Gastrocnemius medialis (tissue), 4 donors: ENCODE measurements around the gene CCDC158. TPM values are rescaled to one million over a fixed set of nuclear protein-coding genes. Genes with fewer than 3 reads are reported as not detected.

Source experiments
- ATAC-seq, 2 donors: fragments of 150-250 bp; one replicate each; pipeline ENCODE4 v1.9.1; 2016
- DNase-seq, 2 donors: peaks; one replicate each; pipeline ENCODE4 v3.0.0-alpha.2; 2019
- H3K27ac ChIP-seq, 4 donors: fragments of 200-600 bp; sonication (generic); 1 replicate in 1 of 4; 2 replicates in 3 of 4; pipeline ENCODE4 v1.5.1; 2016 to 2018; ENCODE audit warnings: mild to moderate bottlenecking in 2 of 4, moderate library complexity in 1 of 4
- H3K27me3 ChIP-seq, 3 donors: fragments of 200-600 bp; sonication (generic) in 2 of 3; 1 replicate in 1 of 3; 2 replicates in 2 of 3; pipeline versions ENCODE4 v1.5.1 to v1.6.0; 2016 to 2019; ENCODE audit warnings: mild to moderate bottlenecking in 1 of 3, moderate library complexity in 1 of 3
- H3K36me3 ChIP-seq, 2 donors: fragments of 200-600 bp; sonication (generic) in 1 of 2; one replicate each; pipeline ENCODE4 v1.5.1; 2017 to 2018
- H3K4me1 ChIP-seq, 2 donors: fragments of 200-600 bp; sonication (generic) in 1 of 2; one replicate each; pipeline ENCODE4 v1.5.1; 2016 to 2017; ENCODE audit warnings: mild to moderate bottlenecking in 2 of 2
- H3K4me3 ChIP-seq, 4 donors: fragments of 200-600 bp; sonication (generic) in 3 of 4; 1 replicate in 1 of 4; 2 replicates in 3 of 4; pipeline ENCODE4 v1.5.1; 2016 to 2019; ENCODE audit warnings: mild to moderate bottlenecking in 2 of 4
- H3K9me3 ChIP-seq, 3 donors: fragments of 200-600 bp; sonication (generic) in 2 of 3; 1 replicate in 1 of 3; 2 replicates in 2 of 3; pipeline ENCODE4 v1.5.1; 2016 to 2019
- POLR2A ChIP-seq, 2 donors: fragments of 450-650 bp; IDR thresholded peaks; one replicate each; pipeline ENCODE4 v1.6.1; 2017; ENCODE audit warnings: antibody characterized with exemption in 2 of 2, mild to moderate bottlenecking in 2 of 2, moderate library complexity in 2 of 2
- in situ Hi-C, 4 donors: fragments of 200-750 bp; cut with MboI; loops; one replicate each; pipeline versions ENCODE4 v1.15.0 to v1.8.0; 2017; ENCODE audit warnings: low sequenced_read_pairs in 4 of 4
- intact Hi-C: fragments of 100-400 bp; cut with DNase I; formaldehyde crosslinking; loops from one replicate; pipeline ENCODE4 v1.15.1; 2023; ENCODE audit warnings: low total_unique reads
- total RNA-seq, 4 donors: library from RNA; depleted of rRNA; stranded (reverse); fragments of >200 nt; gene quantifications; one replicate each; pipeline versions ENCODE4 v1.1.0 to v1.2.3, GENCODE V29; 2016
- TF ChIP-seq, protein P1 (sequence below), 5 experiments: fragments of 450-650 bp in 3 of 5; fragments of 200-600 bp in 2 of 5; sonication (generic) in 2 of 5; IDR thresholded peaks in 4 of 5; conservative IDR thresholded peaks in 1 of 5; 1 replicate in 4 of 5; 2 replicates in 1 of 5; pipeline ENCODE4 v1.5.1; 2016 to 2019; ENCODE audit warnings: antibody characterized with exemption in 5 of 5, mild to moderate bottlenecking in 3 of 5, moderate library complexity in 3 of 5

CCDC158 gene
- total RNA-seq, 4 donors from 2014 or later = not detected

DNA sequence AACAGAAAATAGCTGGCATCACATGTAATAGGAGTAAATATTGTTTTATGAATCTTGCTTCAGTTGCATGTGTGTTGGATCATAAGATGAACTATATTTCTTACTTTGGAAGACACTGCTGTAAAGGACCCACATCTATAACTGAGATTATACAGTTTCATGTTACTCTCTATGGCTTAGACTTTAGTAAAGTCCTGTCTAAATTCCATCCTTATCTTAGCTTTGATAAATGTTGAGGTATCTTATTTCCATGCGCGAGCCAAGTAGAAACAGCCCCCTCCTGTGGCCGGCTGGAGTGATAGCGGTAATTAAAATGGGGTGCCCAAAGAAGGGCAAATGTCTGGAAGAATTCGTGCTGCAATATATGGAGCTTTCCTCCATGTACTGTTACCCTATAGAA is 43.0 kb downstream of the CCDC158 start:
- H3K36me3 ChIP-seq = no peaks in the 10 kb centered on the region
- ATAC-seq = no peak
- in situ Hi-C loops (no loop called here), intact Hi-C loops (no loop called here)
- no peaks in the 10 kb centered on the region for H3K9me3 ChIP-seq
- TF ChIP-seq, protein P1, sequence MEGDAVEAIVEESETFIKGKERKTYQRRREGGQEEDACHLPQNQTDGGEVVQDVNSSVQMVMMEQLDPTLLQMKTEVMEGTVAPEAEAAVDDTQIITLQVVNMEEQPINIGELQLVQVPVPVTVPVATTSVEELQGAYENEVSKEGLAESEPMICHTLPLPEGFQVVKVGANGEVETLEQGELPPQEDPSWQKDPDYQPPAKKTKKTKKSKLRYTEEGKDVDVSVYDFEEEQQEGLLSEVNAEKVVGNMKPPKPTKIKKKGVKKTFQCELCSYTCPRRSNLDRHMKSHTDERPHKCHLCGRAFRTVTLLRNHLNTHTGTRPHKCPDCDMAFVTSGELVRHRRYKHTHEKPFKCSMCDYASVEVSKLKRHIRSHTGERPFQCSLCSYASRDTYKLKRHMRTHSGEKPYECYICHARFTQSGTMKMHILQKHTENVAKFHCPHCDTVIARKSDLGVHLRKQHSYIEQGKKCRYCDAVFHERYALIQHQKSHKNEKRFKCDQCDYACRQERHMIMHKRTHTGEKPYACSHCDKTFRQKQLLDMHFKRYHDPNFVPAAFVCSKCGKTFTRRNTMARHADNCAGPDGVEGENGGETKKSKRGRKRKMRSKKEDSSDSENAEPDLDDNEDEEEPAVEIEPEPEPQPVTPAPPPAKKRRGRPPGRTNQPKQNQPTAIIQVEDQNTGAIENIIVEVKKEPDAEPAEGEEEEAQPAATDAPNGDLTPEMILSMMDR (IDR thresholded peaks at IDR 0.05 in 4 of 5, conservative IDR thresholded peaks at IDR 0.05 in 1 of 5) = no peak
- TF ChIP-seq POLR2A (IDR thresholded peaks at IDR 0.05) = no peak
- no peaks in the 10 kb centered on the region for H3K27me3 ChIP-seq
- H3K4me1 ChIP-seq = peaks cover 3 to 9% of the 10 kb centered on the region in 2 donors
- no peak overlapping the region for H3K4me3 ChIP-seq
- no peak for DNase-seq
- H3K27ac ChIP-seq = no peak overlapping the region

- Histone ChIP-seq H3K36me3 (no peaks in the 10 kb centered on the region), H3K4me1 (peaks cover 3 to 9% of the 10 kb centered on the region in 2 donors), H3K4me3 (no peak overlapping the region), H3K9me3 (no peaks in the 10 kb centered on the region), H3K27me3 (no peaks in the 10 kb centered on the region), H3K27ac (no peak overlapping the region)
- DNase-seq (no peak), ATAC-seq (no peak)
- TF ChIP-seq POLR2A (IDR thresholded peaks at IDR 0.05) = no peak
- TF ChIP-seq, protein P1 (IDR thresholded peaks at IDR 0.05 in 4 of 5, conservative IDR thresholded peaks at IDR 0.05 in 1 of 5) = no peak
- intact Hi-C loops = no loop called here
- in situ Hi-C loops = no loop called here
Measured at GRCh38 chr4:76377481-76377901, 43.5 kb downstream of the CCDC158 start.

DNA sequence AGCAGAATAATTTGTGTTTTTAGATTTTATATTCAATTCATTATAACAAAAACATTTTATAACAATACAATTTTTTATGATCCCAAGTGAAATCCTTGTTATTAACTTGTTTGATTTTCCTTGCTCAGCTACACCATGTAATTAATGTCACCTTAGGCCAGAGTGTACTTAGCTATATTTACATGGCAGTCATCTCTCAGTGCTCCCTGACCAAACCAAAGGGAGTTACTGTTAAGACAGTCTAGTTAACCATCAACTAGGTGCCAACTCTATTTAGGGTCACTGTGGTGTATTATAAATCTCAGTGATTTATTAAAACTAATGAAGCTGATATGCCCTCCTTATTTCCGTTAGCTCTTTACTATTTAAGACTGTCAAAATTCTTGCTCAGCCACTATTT is 44.4 kb downstream of the CCDC158 start:
- in situ Hi-C loops = no loop called here
- no peak overlapping the region for H3K27ac ChIP-seq
- TF ChIP-seq POLR2A (IDR thresholded peaks at IDR 0.05) = no peak
- TF ChIP-seq, protein P1 (IDR thresholded peaks at IDR 0.05 in 4 of 5, conservative IDR thresholded peaks at IDR 0.05 in 1 of 5) = no peak
- DNase-seq (no peak), ATAC-seq (no peak)
- peaks cover 3 to 9% of the 10 kb centered on the region in 2 donors for H3K4me1 ChIP-seq
- H3K9me3 ChIP-seq = no peaks in the 10 kb centered on the region
- no peaks in the 10 kb centered on the region for H3K27me3 ChIP-seq
- intact Hi-C loops = no loop called here
- H3K4me3 ChIP-seq = no peak overlapping the region
- H3K36me3 ChIP-seq = no peaks in the 10 kb centered on the region

DNA sequence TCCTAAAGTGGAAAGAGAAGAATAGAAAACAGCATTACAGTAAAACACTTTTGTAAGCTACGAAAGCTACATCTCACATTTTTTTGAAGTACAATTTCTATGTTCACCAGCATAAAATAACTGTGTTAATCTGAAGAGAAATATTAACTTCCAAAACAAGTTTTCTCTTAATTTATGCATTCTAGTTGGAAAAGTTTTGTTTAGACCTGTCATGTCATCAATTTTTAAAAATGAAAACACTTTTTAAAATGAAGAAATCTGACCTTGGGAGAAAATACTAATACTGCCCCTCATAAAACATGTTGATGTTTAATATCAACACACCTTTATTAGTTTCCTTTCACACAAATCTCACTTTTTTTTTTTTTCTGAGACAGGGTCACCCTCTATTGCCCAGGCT is 45.2 kb downstream of the CCDC158 start:
- in situ Hi-C loops = no loop called here
- Histone ChIP-seq H3K9me3 (no peaks in the 10 kb centered on the region), H3K36me3 (no peaks in the 10 kb centered on the region), H3K4me3 (no peak overlapping the region), H3K4me1 (peaks cover 3 to 9% of the 10 kb centered on the region in 2 donors), H3K27ac (no peak overlapping the region), H3K27me3 (no peaks in the 10 kb centered on the region)
- ATAC-seq (no peak), DNase-seq (no peak)
- TF ChIP-seq, protein P1 (IDR thresholded peaks at IDR 0.05 in 4 of 5, conservative IDR thresholded peaks at IDR 0.05 in 1 of 5) = no peak
- no peak for TF ChIP-seq POLR2A (IDR thresholded peaks at IDR 0.05)
- intact Hi-C loops = no loop called here

DNA sequence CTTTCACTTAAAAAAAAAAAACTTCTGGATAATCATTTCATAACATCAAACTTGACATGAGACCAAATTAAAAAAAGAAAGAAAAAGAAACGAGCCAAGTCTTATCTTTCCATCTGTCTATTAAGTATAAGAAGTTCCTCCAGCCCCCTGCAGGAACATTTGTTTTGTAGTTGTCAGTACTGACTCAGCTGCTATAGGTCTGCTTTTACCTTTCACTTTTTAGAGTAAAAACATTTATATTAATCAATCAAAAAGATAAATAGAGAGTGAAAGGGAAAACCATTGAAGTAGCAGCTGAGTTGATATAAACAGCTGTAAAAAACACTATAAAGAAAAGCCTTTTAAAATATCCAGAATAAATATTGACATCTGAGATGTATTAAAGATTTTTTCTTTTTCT is 46.1 kb downstream of the CCDC158 start:
- in situ Hi-C loops (no loop called here), intact Hi-C loops (no loop called here)
- H3K27me3 ChIP-seq = no peaks in the 10 kb centered on the region
- no peak for ATAC-seq
- no peaks in the 10 kb centered on the region for H3K9me3 ChIP-seq
- H3K4me1 ChIP-seq = peaks cover 3 to 9% of the 10 kb centered on the region in 2 donors
- H3K4me3 ChIP-seq = no peak overlapping the region
- no peak for DNase-seq
- TF ChIP-seq POLR2A (IDR thresholded peaks at IDR 0.05) = no peak
- TF ChIP-seq, protein P1 (IDR thresholded peaks at IDR 0.05 in 4 of 5, conservative IDR thresholded peaks at IDR 0.05 in 1 of 5) = no peak
- H3K36me3 ChIP-seq = no peaks in the 10 kb centered on the region
- no peak overlapping the region for H3K27ac ChIP-seq
